ENCODE results near the gene PLET1. TPM values are rescaled to one million over a fixed set of nuclear protein-coding genes. Genes with fewer than 3 reads are reported as not detected.
A peak's percentile ranks its signal among the peaks of the same experiment; 100 is the strongest.

PLET1 gene
- total and polyA plus RNA-seq, 4 donors: not detected

DNA sequence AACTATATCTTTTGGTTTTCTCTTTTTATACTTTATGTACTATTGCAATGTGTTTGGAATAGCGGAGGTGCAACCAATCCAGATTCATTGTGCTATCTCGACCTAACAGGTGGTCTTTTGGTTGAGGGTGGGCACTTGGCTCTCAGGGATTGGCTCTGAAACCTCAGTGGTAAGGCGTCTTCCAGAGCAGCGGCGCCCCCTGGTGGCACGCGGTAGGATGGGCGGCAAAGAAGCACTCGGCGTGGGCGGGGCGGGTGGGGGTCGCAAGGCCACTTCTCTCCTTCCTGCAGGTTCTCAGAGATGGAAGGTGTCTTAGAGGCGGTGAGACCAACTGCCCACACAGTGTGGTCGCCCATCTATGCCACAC, 19.2 kb upstream of the PLET1 start:
- H3K27ac ChIP-seq (ENCODE audit: low read depth in 1 of 2, low read length in 2 of 2): no peak overlapping the region
- peak; percentile 83 for DNase-seq (ENCODE audit: low spot score)
- H3K36me3 ChIP-seq (ENCODE audit: control insufficient read depth in 4 of 4, insufficient read depth in 3 of 4, low read depth in 1 of 4, low read length in 3 of 4): no peaks in the 10 kb centered on the region
- H3K27me3 ChIP-seq (ENCODE audit: control insufficient read depth in 4 of 4, insufficient read depth in 4 of 4, low read length in 3 of 4): no peaks in the 10 kb centered on the region
- peak overlapping the region; percentile 42 to 63 (median 56) for H3K4me3 ChIP-seq (ENCODE audit: low read depth in 1 of 3, low read length in 3 of 3)
- 1% methylated on average over 15 of the region's 15 CpGs for WGBS
- TF ChIP-seq EGR1 (IDR thresholded peaks at IDR 0.05; ENCODE audit: low read depth in 2 of 2): peak; percentile 26 to 55
- no peak for TF ChIP-seq RXRA (IDR thresholded peaks at IDR 0.05)
- peak; percentile 73 to 82 for TF ChIP-seq RAD21 (IDR thresholded peaks at IDR 0.05)
- TF ChIP-seq SP1 (IDR thresholded peaks at IDR 0.05): no peak
- TF ChIP-seq, protein P1, sequence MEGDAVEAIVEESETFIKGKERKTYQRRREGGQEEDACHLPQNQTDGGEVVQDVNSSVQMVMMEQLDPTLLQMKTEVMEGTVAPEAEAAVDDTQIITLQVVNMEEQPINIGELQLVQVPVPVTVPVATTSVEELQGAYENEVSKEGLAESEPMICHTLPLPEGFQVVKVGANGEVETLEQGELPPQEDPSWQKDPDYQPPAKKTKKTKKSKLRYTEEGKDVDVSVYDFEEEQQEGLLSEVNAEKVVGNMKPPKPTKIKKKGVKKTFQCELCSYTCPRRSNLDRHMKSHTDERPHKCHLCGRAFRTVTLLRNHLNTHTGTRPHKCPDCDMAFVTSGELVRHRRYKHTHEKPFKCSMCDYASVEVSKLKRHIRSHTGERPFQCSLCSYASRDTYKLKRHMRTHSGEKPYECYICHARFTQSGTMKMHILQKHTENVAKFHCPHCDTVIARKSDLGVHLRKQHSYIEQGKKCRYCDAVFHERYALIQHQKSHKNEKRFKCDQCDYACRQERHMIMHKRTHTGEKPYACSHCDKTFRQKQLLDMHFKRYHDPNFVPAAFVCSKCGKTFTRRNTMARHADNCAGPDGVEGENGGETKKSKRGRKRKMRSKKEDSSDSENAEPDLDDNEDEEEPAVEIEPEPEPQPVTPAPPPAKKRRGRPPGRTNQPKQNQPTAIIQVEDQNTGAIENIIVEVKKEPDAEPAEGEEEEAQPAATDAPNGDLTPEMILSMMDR (IDR thresholded peaks at IDR 0.05; ENCODE audit: low read depth, low read length, missing input control): peak; percentile 62
- H3K9ac ChIP-seq (ENCODE audit: low read depth in 1 of 2, low read length in 2 of 2): peak overlapping the region; percentile 27 to 82
- H3K9me3 ChIP-seq (ENCODE audit: control insufficient read depth in 4 of 4, low read length in 3 of 4): no peaks in the 10 kb centered on the region
- H3K4me1 ChIP-seq (ENCODE audit: control insufficient read depth in 4 of 4, insufficient read depth in 4 of 4, low read length in 3 of 4): peaks cover 0 to 5% (median 5%) of the 10 kb centered on the region in 4 donors

DNA sequence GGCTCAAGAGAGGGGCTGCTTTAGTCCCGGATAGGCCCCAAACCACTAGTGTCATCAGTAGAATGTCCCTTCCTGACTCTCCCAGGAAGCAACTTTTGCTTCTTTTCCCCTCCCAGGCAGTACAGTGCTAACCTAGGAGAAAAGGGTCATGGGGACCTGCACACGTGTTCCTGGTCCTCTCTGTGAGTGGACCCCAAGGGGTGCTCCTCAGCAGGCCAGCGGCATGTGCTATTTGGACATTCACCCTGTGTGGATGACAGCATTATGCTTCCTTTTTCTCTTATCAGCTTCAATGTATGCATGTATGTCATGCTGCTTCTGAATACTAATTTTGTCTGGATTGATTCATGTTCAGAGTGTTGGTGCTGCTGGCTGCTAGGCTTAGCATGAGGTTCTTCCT, 18.1 kb upstream of the PLET1 start:
- H3K27ac ChIP-seq (ENCODE audit: low read depth in 1 of 2, low read length in 2 of 2): no peak overlapping the region
- peaks cover 0 to 5% (median 5%) of the 10 kb centered on the region in 4 donors for H3K4me1 ChIP-seq (ENCODE audit: control insufficient read depth in 4 of 4, insufficient read depth in 4 of 4, low read length in 3 of 4)
- TF ChIP-seq YY1 (IDR thresholded peaks at IDR 0.05): no peak
- TF ChIP-seq, protein P2, sequence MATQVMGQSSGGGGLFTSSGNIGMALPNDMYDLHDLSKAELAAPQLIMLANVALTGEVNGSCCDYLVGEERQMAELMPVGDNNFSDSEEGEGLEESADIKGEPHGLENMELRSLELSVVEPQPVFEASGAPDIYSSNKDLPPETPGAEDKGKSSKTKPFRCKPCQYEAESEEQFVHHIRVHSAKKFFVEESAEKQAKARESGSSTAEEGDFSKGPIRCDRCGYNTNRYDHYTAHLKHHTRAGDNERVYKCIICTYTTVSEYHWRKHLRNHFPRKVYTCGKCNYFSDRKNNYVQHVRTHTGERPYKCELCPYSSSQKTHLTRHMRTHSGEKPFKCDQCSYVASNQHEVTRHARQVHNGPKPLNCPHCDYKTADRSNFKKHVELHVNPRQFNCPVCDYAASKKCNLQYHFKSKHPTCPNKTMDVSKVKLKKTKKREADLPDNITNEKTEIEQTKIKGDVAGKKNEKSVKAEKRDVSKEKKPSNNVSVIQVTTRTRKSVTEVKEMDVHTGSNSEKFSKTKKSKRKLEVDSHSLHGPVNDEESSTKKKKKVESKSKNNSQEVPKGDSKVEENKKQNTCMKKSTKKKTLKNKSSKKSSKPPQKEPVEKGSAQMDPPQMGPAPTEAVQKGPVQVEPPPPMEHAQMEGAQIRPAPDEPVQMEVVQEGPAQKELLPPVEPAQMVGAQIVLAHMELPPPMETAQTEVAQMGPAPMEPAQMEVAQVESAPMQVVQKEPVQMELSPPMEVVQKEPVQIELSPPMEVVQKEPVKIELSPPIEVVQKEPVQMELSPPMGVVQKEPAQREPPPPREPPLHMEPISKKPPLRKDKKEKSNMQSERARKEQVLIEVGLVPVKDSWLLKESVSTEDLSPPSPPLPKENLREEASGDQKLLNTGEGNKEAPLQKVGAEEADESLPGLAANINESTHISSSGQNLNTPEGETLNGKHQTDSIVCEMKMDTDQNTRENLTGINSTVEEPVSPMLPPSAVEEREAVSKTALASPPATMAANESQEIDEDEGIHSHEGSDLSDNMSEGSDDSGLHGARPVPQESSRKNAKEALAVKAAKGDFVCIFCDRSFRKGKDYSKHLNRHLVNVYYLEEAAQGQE (IDR thresholded peaks at IDR 0.05): no peak
- no peaks in the 10 kb centered on the region for H3K27me3 ChIP-seq (ENCODE audit: control insufficient read depth in 4 of 4, insufficient read depth in 4 of 4, low read length in 3 of 4)
- 90% methylated on average over 3 of the region's 3 CpGs for WGBS
- H3K4me3 ChIP-seq (ENCODE audit: low read depth in 1 of 3, low read length in 3 of 3): no peak overlapping the region
- H3K9ac ChIP-seq (ENCODE audit: low read depth in 1 of 2, low read length in 2 of 2): no peak overlapping the region
- H3K36me3 ChIP-seq (ENCODE audit: control insufficient read depth in 4 of 4, insufficient read depth in 3 of 4, low read depth in 1 of 4, low read length in 3 of 4): no peaks in the 10 kb centered on the region
- no peaks in the 10 kb centered on the region for H3K9me3 ChIP-seq (ENCODE audit: control insufficient read depth in 4 of 4, low read length in 3 of 4)
- DNase-seq (ENCODE audit: low spot score): no peak

GRCh38 chr11:112277941-112278340, 17.3 kb upstream of the PLET1 start:
- Histone ChIP-seq H3K9ac (ENCODE audit: low read depth in 1 of 2, low read length in 2 of 2) (no peak overlapping the region), H3K9me3 (ENCODE audit: control insufficient read depth in 4 of 4, low read length in 3 of 4) (no peaks in the 10 kb centered on the region), H3K4me3 (ENCODE audit: low read depth in 1 of 3, low read length in 3 of 3) (no peak overlapping the region), H3K27ac (ENCODE audit: low read depth in 1 of 2, low read length in 2 of 2) (no peak overlapping the region), H3K27me3 (ENCODE audit: control insufficient read depth in 4 of 4, insufficient read depth in 4 of 4, low read length in 3 of 4) (no peaks in the 10 kb centered on the region), H3K36me3 (ENCODE audit: control insufficient read depth in 4 of 4, insufficient read depth in 3 of 4, low read depth in 1 of 4, low read length in 3 of 4) (no peaks in the 10 kb centered on the region), H3K4me1 (ENCODE audit: control insufficient read depth in 4 of 4, insufficient read depth in 4 of 4, low read length in 3 of 4) (peaks cover 0 to 5% (median 5%) of the 10 kb centered on the region in 4 donors)
- DNase-seq (ENCODE audit: low spot score): no peak
- no peak for TF ChIP-seq HNF4G (IDR thresholded peaks at IDR 0.05)
- no peak for TF ChIP-seq RXRA (IDR thresholded peaks at IDR 0.05)
- no peak for TF ChIP-seq FOXA2 (IDR thresholded peaks at IDR 0.05)
- TF ChIP-seq JUND (IDR thresholded peaks at IDR 0.05): no peak
- TF ChIP-seq, protein P3, sequence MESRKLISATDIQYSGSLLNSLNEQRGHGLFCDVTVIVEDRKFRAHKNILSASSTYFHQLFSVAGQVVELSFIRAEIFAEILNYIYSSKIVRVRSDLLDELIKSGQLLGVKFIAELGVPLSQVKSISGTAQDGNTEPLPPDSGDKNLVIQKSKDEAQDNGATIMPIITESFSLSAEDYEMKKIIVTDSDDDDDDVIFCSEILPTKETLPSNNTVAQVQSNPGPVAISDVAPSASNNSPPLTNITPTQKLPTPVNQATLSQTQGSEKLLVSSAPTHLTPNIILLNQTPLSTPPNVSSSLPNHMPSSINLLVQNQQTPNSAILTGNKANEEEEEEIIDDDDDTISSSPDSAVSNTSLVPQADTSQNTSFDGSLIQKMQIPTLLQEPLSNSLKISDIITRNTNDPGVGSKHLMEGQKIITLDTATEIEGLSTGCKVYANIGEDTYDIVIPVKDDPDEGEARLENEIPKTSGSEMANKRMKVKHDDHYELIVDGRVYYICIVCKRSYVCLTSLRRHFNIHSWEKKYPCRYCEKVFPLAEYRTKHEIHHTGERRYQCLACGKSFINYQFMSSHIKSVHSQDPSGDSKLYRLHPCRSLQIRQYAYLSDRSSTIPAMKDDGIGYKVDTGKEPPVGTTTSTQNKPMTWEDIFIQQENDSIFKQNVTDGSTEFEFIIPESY (IDR thresholded peaks at IDR 0.05): no peak
- TF ChIP-seq ATF3 (IDR thresholded peaks at IDR 0.05): no peak
- TF ChIP-seq HNF4A (conservative IDR thresholded peaks at IDR 0.05): no peak
- TF ChIP-seq, protein P1 (IDR thresholded peaks at IDR 0.05; ENCODE audit: low read depth, low read length, missing input control): no peak
- no peak for TF ChIP-seq GABPA (IDR thresholded peaks at IDR 0.05 in 1 of 2, conservative IDR thresholded peaks at IDR 0.05 in 1 of 2)
- TF ChIP-seq TAF1 (conservative IDR thresholded peaks at IDR 0.05): no peak
